SU-DHL-6 (cell line): Measurements from ENCODE around the gene PGC.

ENCODE experiments used
- H2AFZ ChIP-seq: fragments of 200-600 bp; sonication (generic); 2 replicates; pipeline ENCODE4 v1.6.1; 2014; ENCODE audit warnings: low read depth, mild to moderate bottlenecking, moderate library complexity, mixed read lengths, antibody characterized with exemption, low read length; ENCODE audit not compliant: severe bottlenecking
- H3F3A ChIP-seq: fragments of 200-600 bp; shearing (Covaris generic); 2 replicates; pipeline ENCODE4 v1.6.0; 2016; ENCODE audit warnings: antibody characterized with exemption, mild to moderate bottlenecking; ENCODE audit not compliant: insufficient read depth
- H3K27ac ChIP-seq: fragments of 200-600 bp; sonication (generic); 2 replicates; pipeline ENCODE4 v1.5.1; 2016; ENCODE audit warnings: low read depth, mild to moderate bottlenecking, low read length, moderate library complexity, mixed read lengths
- H3K27me3 ChIP-seq: fragments of 200-600 bp; sonication (generic), shearing (Covaris generic); 2 replicates; pipeline ENCODE4 v1.6.0; 2014; ENCODE audit warnings: mild to moderate bottlenecking, low read length
- H3K36me3 ChIP-seq: fragments of 200-600 bp; sonication (generic); 2 replicates; pipeline ENCODE4 v1.6.1; 2014; ENCODE audit warnings: mild to moderate bottlenecking, low read length, mixed read lengths
- H3K4me2 ChIP-seq: fragments of 300-600, 200-600 bp; shearing (Covaris generic), sonication (generic); 2 replicates; pipeline ENCODE4 v1.6.0; 2014; ENCODE audit warnings: low read length, low read depth, mild to moderate bottlenecking; ENCODE audit not compliant: poor library complexity, severe bottlenecking
- H3K4me3 ChIP-seq: fragments of 200-600 bp; sonication (generic); 2 replicates; pipeline ENCODE4 v1.5.1; 2014; ENCODE audit warnings: antibody characterized with exemption, low read length, mild to moderate bottlenecking, mixed read lengths; ENCODE audit not compliant: insufficient read depth, poor library complexity, severe bottlenecking
- H3K79me2 ChIP-seq: fragments of 200-600 bp; sonication (generic); 2 replicates; pipeline ENCODE4 v1.6.1; 2014; ENCODE audit warnings: mild to moderate bottlenecking, low read length, moderate library complexity; ENCODE audit not compliant: insufficient read depth
- H3K9ac ChIP-seq: fragments of 200-600 bp; sonication (generic); 2 replicates; pipeline ENCODE4 v1.7.0; 2014; ENCODE audit warnings: mild to moderate bottlenecking, low read length
- H3K9me2 ChIP-seq: fragments of 200-600 bp; sonication (generic); replicated peaks from 2 replicates; pipeline ENCODE4 v1.6.1; 2014; ENCODE audit warnings: low read length; ENCODE audit not compliant: insufficient read depth
- H3K9me3 ChIP-seq: fragments of 200-600 bp; sonication (generic); 2 replicates; pipeline ENCODE4 v1.6.1; 2014; ENCODE audit warnings: low read length, mixed read lengths; ENCODE audit not compliant: insufficient read depth
- H4K20me1 ChIP-seq: fragments of 200-600 bp; sonication (generic); 2 replicates; pipeline ENCODE4 v1.6.1; 2014; ENCODE audit warnings: low read depth, mild to moderate bottlenecking, antibody characterized with exemption, low read length, moderate library complexity, mixed read lengths
- EZH2phosphoT487 ChIP-seq: fragments of 200-600 bp; sonication (generic), shearing (Covaris generic); conservative IDR thresholded peaks from 2 replicates; pipeline ENCODE4 v1.6.1; 2018; ENCODE audit warnings: mild to moderate bottlenecking, antibody characterized with exemption, low read length, moderate library complexity, mixed read lengths
- TF ChIP-seq, protein P1 (sequence below): fragments of 200-600 bp; sonication (generic); IDR thresholded peaks from one replicate; pipeline ENCODE4 v1.5.1; 2017; ENCODE audit warnings: antibody characterized with exemption, mild to moderate bottlenecking, low read length, moderate library complexity; ENCODE audit not compliant: insufficient read depth, poor library complexity, severe bottlenecking

PGC gene

GRCh38 chr6:41691426-41692079 lies 55.6 kb downstream of the PGC start:
- H3K9me2 ChIP-seq, result no peaks in the 10 kb centered on the region
- H4K20me1 ChIP-seq, result no peaks in the 10 kb centered on the region; the same call in 1 of the 2 replicates
- peaks cover 40% of the 10 kb centered on the region for H3K79me2 ChIP-seq
- H2AFZ ChIP-seq, result no peak overlapping the region
- no peaks in the 10 kb centered on the region for H3K9me3 ChIP-seq
- 0 out of 2 replicates have a peak, but pooled peaks cover 3% of the 10 kb centered on the region for H3F3A ChIP-seq
- H3K27me3 ChIP-seq, result no peaks in the 10 kb centered on the region
- H3K9ac ChIP-seq, result no peak overlapping the region
- no peak for TF ChIP-seq EZH2phosphoT487
- TF ChIP-seq, protein P1, sequence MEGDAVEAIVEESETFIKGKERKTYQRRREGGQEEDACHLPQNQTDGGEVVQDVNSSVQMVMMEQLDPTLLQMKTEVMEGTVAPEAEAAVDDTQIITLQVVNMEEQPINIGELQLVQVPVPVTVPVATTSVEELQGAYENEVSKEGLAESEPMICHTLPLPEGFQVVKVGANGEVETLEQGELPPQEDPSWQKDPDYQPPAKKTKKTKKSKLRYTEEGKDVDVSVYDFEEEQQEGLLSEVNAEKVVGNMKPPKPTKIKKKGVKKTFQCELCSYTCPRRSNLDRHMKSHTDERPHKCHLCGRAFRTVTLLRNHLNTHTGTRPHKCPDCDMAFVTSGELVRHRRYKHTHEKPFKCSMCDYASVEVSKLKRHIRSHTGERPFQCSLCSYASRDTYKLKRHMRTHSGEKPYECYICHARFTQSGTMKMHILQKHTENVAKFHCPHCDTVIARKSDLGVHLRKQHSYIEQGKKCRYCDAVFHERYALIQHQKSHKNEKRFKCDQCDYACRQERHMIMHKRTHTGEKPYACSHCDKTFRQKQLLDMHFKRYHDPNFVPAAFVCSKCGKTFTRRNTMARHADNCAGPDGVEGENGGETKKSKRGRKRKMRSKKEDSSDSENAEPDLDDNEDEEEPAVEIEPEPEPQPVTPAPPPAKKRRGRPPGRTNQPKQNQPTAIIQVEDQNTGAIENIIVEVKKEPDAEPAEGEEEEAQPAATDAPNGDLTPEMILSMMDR, result no peak
- H3K36me3 ChIP-seq, result no peaks in the 10 kb centered on the region
- H3K4me2 ChIP-seq, result no peak overlapping the region
- H3K27ac ChIP-seq, result no peak overlapping the region
- no peak overlapping the region for H3K4me3 ChIP-seq

DNA sequence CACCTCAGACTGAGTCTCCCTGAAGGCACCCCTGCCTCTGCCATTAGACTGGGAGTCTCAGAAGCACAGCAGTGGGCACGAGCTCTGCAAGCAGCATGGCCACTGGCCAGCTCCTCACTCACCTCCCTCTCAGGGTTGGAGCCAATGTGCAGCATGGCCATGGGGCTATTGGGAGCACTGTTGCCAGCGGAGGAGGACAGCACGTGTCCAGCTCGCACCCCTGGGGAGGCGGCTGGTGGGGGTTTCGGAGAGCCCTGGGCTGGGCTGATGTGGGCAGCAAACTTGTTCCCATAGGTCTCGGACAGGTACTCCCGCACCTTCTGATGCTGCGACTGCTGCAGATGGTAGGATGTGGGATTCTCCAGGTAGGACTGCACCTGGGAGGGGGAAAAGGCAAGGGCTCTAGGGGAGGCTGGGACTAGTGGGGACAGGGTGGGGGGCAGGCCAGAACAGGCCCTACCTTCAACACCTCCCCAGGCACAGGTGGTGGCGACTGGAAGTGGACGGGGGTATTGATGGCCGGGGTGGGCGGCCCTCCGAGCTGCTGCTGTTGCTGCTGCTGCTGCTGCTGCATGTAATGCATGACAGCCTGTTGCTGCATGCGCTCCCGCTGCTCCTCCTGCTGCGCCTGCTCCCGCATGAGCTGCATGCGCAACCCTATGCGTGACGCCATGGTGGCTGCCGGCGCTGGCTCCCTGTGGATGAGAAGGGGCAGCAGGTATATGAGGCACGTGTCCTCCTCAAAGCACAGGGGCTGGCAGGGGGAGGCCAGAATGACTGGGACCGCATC lies 56.5 kb downstream of the PGC start:
- TF ChIP-seq, protein P1, result no peak
- no peak for TF ChIP-seq EZH2phosphoT487
- H4K20me1 ChIP-seq, result no peaks in the 10 kb centered on the region; the same call in 1 of the 2 replicates

GRCh38 chr6:41689171-41690008 lies 57.8 kb downstream of the PGC start:
- no peak overlapping the region for H2AFZ ChIP-seq
- H4K20me1 ChIP-seq, result no peaks in the 10 kb centered on the region; the same call in 1 of the 2 replicates
- H3K27me3 ChIP-seq, result no peaks in the 10 kb centered on the region
- H3F3A ChIP-seq, result peaks cover 15% of the 10 kb centered on the region
- H3K9me2 ChIP-seq, result no peaks in the 10 kb centered on the region
- H3K4me3 ChIP-seq, result no peak overlapping the region
- H3K9ac ChIP-seq, result no peak overlapping the region
- H3K79me2 ChIP-seq, result peaks cover 21% of the 10 kb centered on the region
- no peak overlapping the region for H3K4me2 ChIP-seq
- no peaks in the 10 kb centered on the region for H3K9me3 ChIP-seq
- H3K27ac ChIP-seq, result no peak overlapping the region
- TF ChIP-seq, protein P1, result no peak
- TF ChIP-seq EZH2phosphoT487, result no peak
- no peaks in the 10 kb centered on the region for H3K36me3 ChIP-seq

More for the DNA sequence above, 56.5 kb downstream of the PGC start:
- Histone ChIP-seq H3K79me2 (peaks cover 35% of the 10 kb centered on the region), H3K4me2 (no peak overlapping the region), H3K9me2 (no peaks in the 10 kb centered on the region), H3K4me3 (no peak overlapping the region), H3K9ac (no peak overlapping the region), H3K9me3 (no peaks in the 10 kb centered on the region), H3F3A (peaks cover 7% of the 10 kb centered on the region; the same call in 1 of the 2 replicates), H2AFZ (no peak overlapping the region), H3K36me3 (no peaks in the 10 kb centered on the region), H3K27me3 (no peaks in the 10 kb centered on the region), H3K27ac (no peak overlapping the region)
